ENCODE results near the gene HSP90B1. TPM values are rescaled to one million over a fixed set of nuclear protein-coding genes. Genes with fewer than 3 reads are reported as not detected.

HSP90B1 gene
- total RNA-seq, 1 experiment from 2014 or later, result 476 TPM

DNA sequence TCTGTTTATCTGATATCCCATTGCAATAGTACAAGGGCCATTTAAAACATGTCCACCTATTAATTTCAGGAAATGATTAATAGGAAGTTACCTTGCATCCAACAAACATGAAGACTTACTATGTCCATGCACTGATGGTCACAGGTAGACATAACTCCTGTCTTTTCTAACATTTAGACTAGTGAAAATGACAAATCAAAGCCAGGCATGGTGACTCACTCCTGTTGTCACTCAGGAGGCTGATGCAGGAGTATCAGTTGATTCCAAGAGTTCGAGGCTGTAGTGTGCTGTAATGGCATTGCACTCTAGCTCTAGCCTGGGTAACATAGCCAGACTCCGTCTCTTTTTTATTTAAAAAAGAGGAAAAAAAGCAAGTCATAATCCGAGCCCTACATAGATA, 14.8 kb downstream of the HSP90B1 start:
- Histone ChIP-seq H2AFZ (ENCODE audit: low read length) (no peak overlapping the region), H3F3A (ENCODE audit: low read length, unreplicated experiment) (peaks cover 48% of the 10 kb centered on the region), H3K36me3 (ENCODE audit: low read depth, low read length) (peaks cover 96% of the 10 kb centered on the region), H3K9me2 (replicated peaks; ENCODE audit: low read length) (no peaks in the 10 kb centered on the region), H3K79me2 (ENCODE audit: low read length) (0 out of 2 replicates have a peak, but pooled peaks cover 4% of the 10 kb centered on the region), H3K4me1 (ENCODE audit: insufficient read depth, low read length) (no peaks in the 10 kb centered on the region), H3K9me3 (ENCODE audit: low read length) (no peaks in the 10 kb centered on the region), H3K9ac (ENCODE audit: low read length) (no peak overlapping the region), H3K27me3 (ENCODE audit: low read length) (no peaks in the 10 kb centered on the region), H3K27ac (ENCODE audit: low read length) (no peak overlapping the region), H4K20me1 (ENCODE audit: low read length) (peaks cover 18% of the 10 kb centered on the region; the same call in 1 of the 2 replicates), H3K4me3 (ENCODE audit: low read length) (no peak overlapping the region), H3K4me2 (ENCODE audit: low read length) (no peak overlapping the region)
- peak; percentile 53 for ATAC-seq
- ChIA-PET CTCF (no interaction called here), POLR2A (ENCODE audit: unreplicated experiment) (no interaction called here)
- no TSS peak for BruUV-seq (replicated peaks)
- intact Hi-C loops (cut with micrococcal nuclease), result loop anchor here (10.0 kb wide), 1 partner anchor 170 kb away; no protein-coding TSS in a partner anchor
- TF ChIP-seq EZH2phosphoT487 (IDR thresholded peaks at IDR 0.05; ENCODE audit: borderline replicate concordance, low read length), result no peak
- no peak for TF ChIP-seq EZH2 (IDR thresholded peaks at IDR 0.05; ENCODE audit: low read length, unreplicated experiment)
- no peak for TF ChIP-seq CTCF (conservative IDR thresholded peaks at IDR 0.05; ENCODE audit: low read depth, low read length)
- peak; percentile 41 for DNase-seq

- peaks cover 91% of the 10 kb centered on the region for H3K36me3 ChIP-seq (ENCODE audit: low read depth, low read length)
- H3K4me2 ChIP-seq (ENCODE audit: low read length), result no peak overlapping the region
- H3K9ac ChIP-seq (ENCODE audit: low read length), result no peak overlapping the region
- POLR2A ChIA-PET (ENCODE audit: unreplicated experiment), result no interaction called here
- CTCF ChIA-PET, result no interaction called here
- no peak for TF ChIP-seq EZH2phosphoT487 (IDR thresholded peaks at IDR 0.05; ENCODE audit: borderline replicate concordance, low read length)
- TF ChIP-seq CTCF (conservative IDR thresholded peaks at IDR 0.05; ENCODE audit: low read depth, low read length), result no peak
- TF ChIP-seq EZH2 (IDR thresholded peaks at IDR 0.05; ENCODE audit: low read length, unreplicated experiment), result no peak
- H3F3A ChIP-seq (ENCODE audit: low read length, unreplicated experiment), result peaks cover 51% of the 10 kb centered on the region
- ATAC-seq, result no peak
- H4K20me1 ChIP-seq (ENCODE audit: low read length), result peaks cover 12% of the 10 kb centered on the region; the same call in 1 of the 2 replicates
- intact Hi-C loops (cut with micrococcal nuclease), result loop anchor here (10.0 kb wide), 1 partner anchor 173 kb away; no protein-coding TSS in a partner anchor
- no peak overlapping the region for H3K4me3 ChIP-seq (ENCODE audit: low read length)
- H3K27ac ChIP-seq (ENCODE audit: low read length), result no peak overlapping the region
- H3K4me1 ChIP-seq (ENCODE audit: insufficient read depth, low read length), result no peaks in the 10 kb centered on the region
- no peaks in the 10 kb centered on the region for H3K27me3 ChIP-seq (ENCODE audit: low read length)
- H3K9me2 ChIP-seq (replicated peaks; ENCODE audit: low read length), result no peaks in the 10 kb centered on the region
- BruUV-seq (replicated peaks), result no TSS peak
- no peaks in the 10 kb centered on the region for H3K79me2 ChIP-seq (ENCODE audit: low read length)
- H2AFZ ChIP-seq (ENCODE audit: low read length), result no peak overlapping the region
- H3K9me3 ChIP-seq (ENCODE audit: low read length), result no peaks in the 10 kb centered on the region
- DNase-seq, result no peak
Observed at GRCh38 chr12:103947871-103948555, 17.8 kb downstream of the HSP90B1 start.

DNA sequence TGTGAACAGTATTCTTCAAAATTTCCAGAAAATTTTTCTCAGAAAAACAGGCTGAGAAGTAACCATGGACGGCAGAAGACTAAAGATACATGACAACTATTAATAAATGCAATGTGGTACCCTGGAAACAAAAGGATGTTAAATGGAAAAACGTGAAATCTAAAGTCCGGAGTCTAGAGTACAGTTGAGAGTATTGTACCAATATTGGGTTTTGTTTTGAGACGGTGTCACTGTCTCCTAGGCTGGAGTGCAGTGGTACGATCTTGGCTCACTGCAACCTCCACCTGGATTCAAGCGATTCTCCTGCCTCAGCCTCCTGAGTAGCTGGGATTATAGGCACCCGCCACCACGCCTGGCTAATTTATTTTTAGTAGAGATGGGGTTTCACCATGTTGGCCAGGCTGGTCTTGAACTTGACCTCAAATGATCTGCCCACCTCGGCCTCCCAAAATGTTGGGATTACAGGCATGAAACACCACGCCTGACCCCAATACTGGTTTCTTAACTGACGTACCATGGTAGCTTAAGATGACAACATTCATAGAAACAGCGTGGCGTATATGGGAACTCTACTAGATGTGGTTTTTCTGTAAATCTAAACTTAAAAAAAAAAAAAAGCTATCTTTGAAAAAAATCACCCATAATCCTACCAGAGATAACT, 18.7 kb downstream of the HSP90B1 start:
- no peak for DNase-seq
- H3K27ac ChIP-seq (ENCODE audit: low read length), result no peak overlapping the region
- H3K9me3 ChIP-seq (ENCODE audit: low read length), result no peaks in the 10 kb centered on the region
- intact Hi-C loops (cut with micrococcal nuclease), result loop anchor here (10.0 kb wide), 1 partner anchor 174 kb away; no protein-coding TSS in a partner anchor
- POLR2A ChIA-PET (ENCODE audit: unreplicated experiment), result no interaction called here
- peaks cover 91% of the 10 kb centered on the region for H3K36me3 ChIP-seq (ENCODE audit: low read depth, low read length)
- H4K20me1 ChIP-seq (ENCODE audit: low read length), result peaks cover 7% of the 10 kb centered on the region; the same call in 1 of the 2 replicates
- H3F3A ChIP-seq (ENCODE audit: low read length, unreplicated experiment), result peaks cover 47% of the 10 kb centered on the region
- TF ChIP-seq EZH2 (IDR thresholded peaks at IDR 0.05; ENCODE audit: low read length, unreplicated experiment), result no peak
- TF ChIP-seq EZH2phosphoT487 (IDR thresholded peaks at IDR 0.05; ENCODE audit: borderline replicate concordance, low read length), result no peak
- no peak for TF ChIP-seq CTCF (conservative IDR thresholded peaks at IDR 0.05; ENCODE audit: low read depth, low read length)
- no peaks in the 10 kb centered on the region for H3K27me3 ChIP-seq (ENCODE audit: low read length)
- no peak overlapping the region for H2AFZ ChIP-seq (ENCODE audit: low read length)
- ATAC-seq, result no peak
- no peak overlapping the region for H3K9ac ChIP-seq (ENCODE audit: low read length)
- H3K4me2 ChIP-seq (ENCODE audit: low read length), result no peak overlapping the region
- CTCF ChIA-PET, result no interaction called here
- H3K9me2 ChIP-seq (replicated peaks; ENCODE audit: low read length), result no peaks in the 10 kb centered on the region
- peaks cover 8% of the 10 kb centered on the region for H3K79me2 ChIP-seq (ENCODE audit: low read length)
- H3K4me1 ChIP-seq (ENCODE audit: insufficient read depth, low read length), result no peaks in the 10 kb centered on the region
- BruUV-seq (replicated peaks), result no TSS peak
- H3K4me3 ChIP-seq (ENCODE audit: low read length), result no peak overlapping the region

Data from PC-3 (cell line).